ENCODE results near the gene PDX1. TPM values are rescaled to one million over a fixed set of nuclear protein-coding genes. Genes with fewer than 3 reads are reported as not detected.
"Not testable (repeated sequence)": the region's sequence is repeated elsewhere in the genome, so short reads cannot be mapped to it uniquely, and the experiment has no call there.

Gene PDX1
- total RNA-seq, 4 donors from 2014 or later = not detected

DNA sequence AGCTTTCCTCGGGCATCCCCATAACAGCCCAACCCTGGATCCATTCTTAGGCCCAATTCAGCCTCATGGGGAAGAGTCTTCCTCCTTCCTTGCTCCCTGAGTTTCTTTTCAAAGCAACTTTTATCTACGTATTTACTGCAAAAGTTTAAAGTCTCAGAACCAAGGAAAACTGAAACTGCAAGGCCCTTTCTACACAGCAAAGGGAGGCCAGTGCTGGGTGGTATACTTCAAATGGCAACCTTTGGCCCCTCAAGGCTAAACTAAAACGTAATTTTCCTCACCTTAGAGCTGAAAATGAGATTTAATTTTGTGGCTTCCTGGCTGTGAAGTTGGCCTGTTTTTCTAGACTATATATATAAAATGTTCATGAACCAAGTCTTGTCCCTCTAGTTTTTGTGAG lies 43.7 kb downstream of the PDX1 start:
- TF ChIP-seq, protein P1, sequence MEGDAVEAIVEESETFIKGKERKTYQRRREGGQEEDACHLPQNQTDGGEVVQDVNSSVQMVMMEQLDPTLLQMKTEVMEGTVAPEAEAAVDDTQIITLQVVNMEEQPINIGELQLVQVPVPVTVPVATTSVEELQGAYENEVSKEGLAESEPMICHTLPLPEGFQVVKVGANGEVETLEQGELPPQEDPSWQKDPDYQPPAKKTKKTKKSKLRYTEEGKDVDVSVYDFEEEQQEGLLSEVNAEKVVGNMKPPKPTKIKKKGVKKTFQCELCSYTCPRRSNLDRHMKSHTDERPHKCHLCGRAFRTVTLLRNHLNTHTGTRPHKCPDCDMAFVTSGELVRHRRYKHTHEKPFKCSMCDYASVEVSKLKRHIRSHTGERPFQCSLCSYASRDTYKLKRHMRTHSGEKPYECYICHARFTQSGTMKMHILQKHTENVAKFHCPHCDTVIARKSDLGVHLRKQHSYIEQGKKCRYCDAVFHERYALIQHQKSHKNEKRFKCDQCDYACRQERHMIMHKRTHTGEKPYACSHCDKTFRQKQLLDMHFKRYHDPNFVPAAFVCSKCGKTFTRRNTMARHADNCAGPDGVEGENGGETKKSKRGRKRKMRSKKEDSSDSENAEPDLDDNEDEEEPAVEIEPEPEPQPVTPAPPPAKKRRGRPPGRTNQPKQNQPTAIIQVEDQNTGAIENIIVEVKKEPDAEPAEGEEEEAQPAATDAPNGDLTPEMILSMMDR (IDR thresholded peaks at IDR 0.05) = no peak
- ATAC-seq (ENCODE audit: low FRiP score) (no peak), DNase-seq (ENCODE audit: low spot score) (no peak)

DNA sequence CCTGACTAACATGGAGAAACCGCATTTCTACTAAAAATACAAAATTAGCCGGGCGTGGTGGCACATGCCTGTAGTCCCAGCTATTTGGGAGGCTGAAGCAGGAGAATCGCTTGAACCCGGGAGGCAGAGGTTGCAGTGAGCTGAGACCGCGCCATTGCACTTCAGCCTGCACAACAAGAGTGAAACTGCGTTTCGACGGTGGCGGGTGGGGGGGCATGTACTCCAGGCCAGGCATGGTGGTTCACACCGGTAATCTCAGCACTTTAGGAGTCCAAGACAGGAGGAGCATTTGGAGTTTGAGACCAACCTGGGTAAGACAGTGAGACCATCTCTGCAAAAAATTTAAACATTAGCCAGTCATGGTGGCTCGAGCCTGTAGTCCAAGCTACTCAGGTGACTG lies 44.4 kb downstream of the PDX1 start:
- not testable (repeated sequence) for ATAC-seq (ENCODE audit: low FRiP score); DNase-seq (ENCODE audit: low spot score)

DNA sequence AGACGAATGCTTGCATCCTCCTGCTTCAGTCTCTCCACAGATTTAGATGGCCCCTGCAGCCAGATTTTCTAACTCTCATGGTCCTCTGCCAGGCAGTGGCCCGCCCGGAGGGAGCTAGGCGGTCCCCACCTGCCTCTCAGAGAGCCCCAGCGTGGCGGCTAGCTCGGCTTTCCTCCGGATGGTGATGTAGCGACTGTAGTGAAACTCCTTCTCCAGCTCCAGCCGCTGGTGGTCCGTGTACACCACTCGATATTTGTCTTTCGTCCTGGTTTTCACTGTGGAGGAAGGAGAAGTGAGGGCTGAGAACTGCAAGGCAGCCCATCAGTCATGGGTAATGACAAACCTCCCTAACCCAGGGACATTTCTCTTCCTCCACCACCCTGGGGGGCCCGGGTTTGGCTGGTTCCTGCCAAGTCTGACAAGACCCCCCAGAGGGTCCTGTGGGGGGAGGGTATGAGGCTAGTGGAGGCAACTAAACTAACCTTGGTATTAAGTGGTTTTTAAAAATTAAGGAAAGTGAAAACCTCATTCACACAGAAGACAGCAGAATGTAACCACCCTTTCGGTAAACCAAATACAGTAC lies 45.0 kb downstream of the PDX1 start:
- TF ChIP-seq, protein P1 (IDR thresholded peaks at IDR 0.05) = no peak
- DNase-seq (ENCODE audit: low spot score) (no peak), ATAC-seq (ENCODE audit: low FRiP score) (no peak)

- ATAC-seq (ENCODE audit: low FRiP score) = no peak
- TF ChIP-seq, protein P1 (IDR thresholded peaks at IDR 0.05) = no peak
- DNase-seq (ENCODE audit: low spot score) = no peak
These were observed 45.5 kb downstream of the PDX1 start for GRCh38 chr13:27965343-27965739.

DNA sequence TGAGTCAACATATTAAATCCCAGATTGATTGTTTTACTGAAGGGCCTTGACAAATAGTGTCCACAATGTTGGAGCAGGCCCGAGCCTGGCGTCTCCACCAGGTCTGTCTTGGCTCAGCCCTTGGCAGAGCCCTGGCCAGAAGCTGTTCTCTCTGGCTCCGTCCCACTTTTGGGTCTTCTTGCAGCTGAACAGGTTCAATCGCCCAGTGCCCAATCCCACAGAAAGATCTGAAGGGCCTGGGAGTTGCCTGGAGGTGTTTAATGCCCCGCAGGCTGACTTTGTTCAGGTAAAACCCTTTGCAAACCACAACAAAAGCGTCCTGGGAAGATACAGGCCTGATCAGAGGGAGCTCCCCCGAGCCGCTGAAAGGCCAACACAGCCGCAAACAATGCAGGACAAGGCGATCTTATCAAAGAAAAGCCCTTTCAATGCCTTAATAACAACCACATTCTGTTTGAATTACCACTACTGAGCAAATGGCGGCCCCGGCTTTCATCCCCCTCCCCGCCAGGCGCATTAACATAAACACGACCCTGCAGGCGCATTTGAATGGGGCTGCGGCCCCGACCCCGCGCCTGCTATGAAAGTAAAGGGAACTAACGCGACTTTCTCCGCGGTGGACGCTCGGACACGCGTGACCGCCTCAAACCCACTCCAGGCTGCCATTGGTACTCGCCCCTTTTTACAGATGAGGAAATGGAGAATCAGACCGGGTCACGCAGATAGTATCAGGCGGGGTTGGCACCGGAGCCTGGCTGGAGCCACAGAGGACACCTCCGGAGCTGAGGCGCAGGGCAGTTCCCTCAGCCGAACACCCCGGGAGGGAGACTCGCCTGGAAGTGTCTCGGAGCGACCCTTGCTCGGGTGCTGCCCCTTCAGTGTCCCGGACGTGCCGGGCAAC lies 46.2 kb downstream of the PDX1 start:
- ATAC-seq (ENCODE audit: low FRiP score) (no peak), DNase-seq (ENCODE audit: low spot score) (no peak)
- TF ChIP-seq, protein P1 (IDR thresholded peaks at IDR 0.05) = no peak

GRCh38 chr13:27966641-27967202 lies 46.9 kb downstream of the PDX1 start:
- DNase-seq (ENCODE audit: low spot score) (no peak), ATAC-seq (ENCODE audit: low FRiP score) (no peak)
- TF ChIP-seq, protein P1 (IDR thresholded peaks at IDR 0.05) = no peak

- TF ChIP-seq, protein P1 (IDR thresholded peaks at IDR 0.05) = no peak
- ATAC-seq (ENCODE audit: low FRiP score) = no peak
- no peak for DNase-seq (ENCODE audit: low spot score)
These were observed 47.5 kb downstream of the PDX1 start for GRCh38 chr13:27967203-27967735.
